Loucy (cell line): ENCODE measurements around the gene SLC25A26.

Experiments
- EZH2phosphoT487 ChIP-seq: fragments of 200-600 bp; IDR thresholded peaks from 2 replicates; pipeline ENCODE4 v1.6.1; 2018; ENCODE audit warnings: antibody characterized with exemption, mild to moderate bottlenecking, moderate library complexity, borderline replicate concordance
- TF ChIP-seq, protein P1 (sequence below): fragments of 200-600 bp; sonication (generic); conservative IDR thresholded peaks from 2 replicates; pipeline ENCODE4 v1.5.1; 2014; ENCODE audit warnings: mild to moderate bottlenecking, antibody characterized with exemption, low read length

DNA sequence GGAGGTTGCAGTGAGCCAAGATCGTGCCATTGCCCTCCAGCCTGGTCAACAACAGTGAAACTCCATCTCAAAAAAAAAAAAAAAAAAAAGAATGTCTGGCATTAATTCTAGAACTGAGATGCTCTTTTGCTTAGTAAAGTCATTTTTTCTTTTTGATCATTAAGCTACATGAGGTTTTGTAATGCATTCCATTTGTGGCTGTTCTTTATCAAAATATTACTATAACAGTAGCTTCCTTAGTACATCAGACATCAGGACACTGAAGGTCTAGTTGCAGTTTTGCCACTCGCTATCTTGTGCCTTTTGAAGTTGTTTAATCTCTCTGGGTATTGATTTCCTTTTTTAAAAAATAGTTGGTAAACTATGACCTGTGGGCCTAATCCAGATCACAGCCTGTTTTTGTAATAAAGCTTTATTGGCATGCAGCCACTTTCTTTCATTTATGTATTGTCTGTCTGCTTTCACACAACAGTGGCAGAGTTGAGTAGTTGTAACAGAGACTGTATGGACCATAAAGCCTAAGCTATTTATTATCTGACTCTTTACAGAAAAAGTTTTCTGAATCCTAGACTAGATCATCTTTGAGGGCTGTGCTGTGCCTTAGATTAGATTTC lies 76.6 kb downstream of the SLC25A26 start:
- TF ChIP-seq, protein P1, sequence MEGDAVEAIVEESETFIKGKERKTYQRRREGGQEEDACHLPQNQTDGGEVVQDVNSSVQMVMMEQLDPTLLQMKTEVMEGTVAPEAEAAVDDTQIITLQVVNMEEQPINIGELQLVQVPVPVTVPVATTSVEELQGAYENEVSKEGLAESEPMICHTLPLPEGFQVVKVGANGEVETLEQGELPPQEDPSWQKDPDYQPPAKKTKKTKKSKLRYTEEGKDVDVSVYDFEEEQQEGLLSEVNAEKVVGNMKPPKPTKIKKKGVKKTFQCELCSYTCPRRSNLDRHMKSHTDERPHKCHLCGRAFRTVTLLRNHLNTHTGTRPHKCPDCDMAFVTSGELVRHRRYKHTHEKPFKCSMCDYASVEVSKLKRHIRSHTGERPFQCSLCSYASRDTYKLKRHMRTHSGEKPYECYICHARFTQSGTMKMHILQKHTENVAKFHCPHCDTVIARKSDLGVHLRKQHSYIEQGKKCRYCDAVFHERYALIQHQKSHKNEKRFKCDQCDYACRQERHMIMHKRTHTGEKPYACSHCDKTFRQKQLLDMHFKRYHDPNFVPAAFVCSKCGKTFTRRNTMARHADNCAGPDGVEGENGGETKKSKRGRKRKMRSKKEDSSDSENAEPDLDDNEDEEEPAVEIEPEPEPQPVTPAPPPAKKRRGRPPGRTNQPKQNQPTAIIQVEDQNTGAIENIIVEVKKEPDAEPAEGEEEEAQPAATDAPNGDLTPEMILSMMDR, result no peak
- no peak for TF ChIP-seq EZH2phosphoT487
